CD14-positive monocyte (primary cell): ENCODE data around the gene SH3RF1. TPM values are rescaled to one million over a fixed set of nuclear protein-coding genes. Genes with fewer than 3 reads are reported as not detected.

Source experiments
- DNase-seq, 3 donors: peaks; one replicate each; pipeline ENCODE4 v3.0.0-alpha.2; 2011 to 2022
- H2AFZ ChIP-seq: 2 replicates; pipeline ENCODE4 v1.6.0; 2012; ENCODE audit warnings: mild to moderate bottlenecking, low read depth, low read length, inconsistent platforms; ENCODE audit not compliant: insufficient read depth, poor library complexity, severe bottlenecking
- H3K27ac ChIP-seq, 2 donors: 1 replicate in 1 of 2; 2 replicates in 1 of 2; pipeline ENCODE4 v1.5.1; 2012 to 2013; ENCODE audit warnings: low read length in 2 of 2, control low read depth in 1 of 2, inconsistent platforms in 1 of 2, low read depth in 1 of 2, mild to moderate bottlenecking in 1 of 2
- H3K27me3 ChIP-seq, 2 donors: one replicate each; pipeline versions ENCODE4 v1.6.0 to v1.6.1; 2011 to 2013; ENCODE audit warnings: low read length in 2 of 2; ENCODE audit not compliant: control insufficient read depth in 2 of 2, insufficient read depth in 2 of 2
- H3K36me3 ChIP-seq, 2 donors: replicated peaks in 1 of 2; 1 replicate in 1 of 2; 2 replicates in 1 of 2; pipeline versions ENCODE4 v1.5.1 to v1.6.1; 2012 to 2013; ENCODE audit warnings: low read length in 2 of 2, control low read depth in 1 of 2, inconsistent platforms in 1 of 2, mild to moderate bottlenecking in 1 of 2; ENCODE audit not compliant: insufficient read depth in 2 of 2, control insufficient read depth in 1 of 2
- H3K4me1 ChIP-seq, 2 donors: 1 replicate in 1 of 2; 2 replicates in 1 of 2; pipeline versions ENCODE4 v1.5.1 to v1.6.1; 2012 to 2013; ENCODE audit warnings: low read length in 2 of 2, control low read depth in 1 of 2, inconsistent platforms in 1 of 2, mild to moderate bottlenecking in 1 of 2, moderate library complexity in 1 of 2; ENCODE audit not compliant: insufficient read depth in 2 of 2, control insufficient read depth in 1 of 2
- H3K4me2 ChIP-seq: replicated peaks from 2 replicates; pipeline ENCODE3; 2012; ENCODE audit warnings: low read length, moderate library complexity, mild to moderate bottlenecking; ENCODE audit not compliant: poor library complexity, severe bottlenecking; ENCODE audit errors: extremely low read depth
- H3K4me3 ChIP-seq, 3 experiments: fragments of 200-600 bp in 1 of 3; sonication (generic) in 1 of 3; replicated peaks in 1 of 3; 1 replicate in 2 of 3; 2 replicates in 1 of 3; pipeline ENCODE4 v1.5.1; 2011 to 2013; ENCODE audit warnings: low read length in 3 of 3, mild to moderate bottlenecking in 3 of 3, control low read depth in 2 of 3, low read depth in 2 of 3, inconsistent platforms in 1 of 3, moderate library complexity in 1 of 3
- H3K79me2 ChIP-seq: 2 replicates; pipeline ENCODE4 v1.6.0; 2012; ENCODE audit warnings: mild to moderate bottlenecking, control low read depth, inconsistent platforms, low read length, moderate library complexity; ENCODE audit not compliant: insufficient read depth
- H3K9ac ChIP-seq: 2 replicates; pipeline ENCODE4 v1.6.0; 2017; ENCODE audit warnings: low read length, mild to moderate bottlenecking; ENCODE audit not compliant: insufficient read depth, poor library complexity, severe bottlenecking
- H3K9me3 ChIP-seq, 2 donors: replicated peaks in 1 of 2; 1 replicate in 1 of 2; 2 replicates in 1 of 2; pipeline versions ENCODE4 v1.5.1 to v1.6.1; 2012 to 2013; ENCODE audit warnings: low read length in 2 of 2, control low read depth in 1 of 2; ENCODE audit not compliant: control insufficient read depth in 1 of 2, insufficient read depth in 1 of 2
- H4K20me1 ChIP-seq: 2 replicates; pipeline ENCODE4 v1.6.0; 2012; ENCODE audit warnings: mild to moderate bottlenecking, low read length, control low read depth, moderate library complexity; ENCODE audit not compliant: insufficient read depth
- H3K27ac Mint-ChIP-seq, 7 donors: one replicate each; pipeline ENCODE4 v1.8.0; 2020; ENCODE audit warnings: mild to moderate bottlenecking in 7 of 7, mixed read lengths in 7 of 7, moderate library complexity in 6 of 7, inconsistent platforms in 2 of 7
- H3K27me3 Mint-ChIP-seq, 3 donors: one replicate each; pipeline ENCODE4 v1.8.0; 2021 to 2022; ENCODE audit warnings: low read depth in 3 of 3, mild to moderate bottlenecking in 3 of 3, mixed read lengths in 3 of 3, moderate library complexity in 3 of 3, inconsistent platforms in 1 of 3
- H3K36me3 Mint-ChIP-seq, 2 donors: one replicate each; pipeline ENCODE4 v1.8.0; 2020; ENCODE audit warnings: mixed read lengths in 2 of 2, inconsistent platforms in 1 of 2, mild to moderate bottlenecking in 1 of 2
- H3K4me1 Mint-ChIP-seq: one replicate; pipeline ENCODE4 v1.8.0; 2020; ENCODE audit warnings: mild to moderate bottlenecking, mixed read lengths
- H3K4me3 Mint-ChIP-seq, 2 donors: one replicate each; pipeline ENCODE4 v1.8.0; 2020; ENCODE audit warnings: mild to moderate bottlenecking in 2 of 2, mixed read lengths in 2 of 2, moderate library complexity in 1 of 2
- H3K9me3 Mint-ChIP-seq, 7 donors: one replicate each; pipeline ENCODE4 v1.8.0; 2020 to 2022; ENCODE audit warnings: mixed read lengths in 7 of 7, mild to moderate bottlenecking in 6 of 7, moderate library complexity in 6 of 7, inconsistent platforms in 2 of 7
- WGBS: methylation state at CpG from one replicate; pipeline ENCODE4 v1.1.5; 2013; ENCODE audit warnings: missing lambda C conversion rate; ENCODE audit not compliant: insufficient coverage; 5-methylcytosine and 5-hydroxymethylcytosine counted together
- intact Hi-C, 2 donors: fragments of 100-400 bp; cut with micrococcal nuclease; formaldehyde crosslinking; loops; one replicate each; pipeline versions ENCODE4 v1.15.0 to v1.15.1; 2023
- polyA plus RNA-seq, 3 donors: library from polyadenylated mRNA; depleted of rRNA in 1 of 3; unstranded in 2 of 3; stranded (reverse) in 1 of 3; fragments of 300-500 nt in 2 of 3; fragments of >200 nt in 1 of 3; fragmentation: Illumina TruSeq in 2 of 3; gene quantifications; 1 replicate in 2 of 3; 2 replicates in 1 of 3; pipeline ENCODE4 v1.2.3, GENCODE V29; 2012 to 2021
- TF ChIP-seq, protein P1 (sequence below): fragments of 200-600 bp; IDR thresholded peaks from one replicate; pipeline ENCODE4 v1.8.0; 2022; ENCODE audit warnings: antibody characterized with exemption, mild to moderate bottlenecking

The SH3RF1 gene
- polyA plus RNA-seq, 3 donors = 3.1 to 4.7 (median 4.4) TPM

DNA sequence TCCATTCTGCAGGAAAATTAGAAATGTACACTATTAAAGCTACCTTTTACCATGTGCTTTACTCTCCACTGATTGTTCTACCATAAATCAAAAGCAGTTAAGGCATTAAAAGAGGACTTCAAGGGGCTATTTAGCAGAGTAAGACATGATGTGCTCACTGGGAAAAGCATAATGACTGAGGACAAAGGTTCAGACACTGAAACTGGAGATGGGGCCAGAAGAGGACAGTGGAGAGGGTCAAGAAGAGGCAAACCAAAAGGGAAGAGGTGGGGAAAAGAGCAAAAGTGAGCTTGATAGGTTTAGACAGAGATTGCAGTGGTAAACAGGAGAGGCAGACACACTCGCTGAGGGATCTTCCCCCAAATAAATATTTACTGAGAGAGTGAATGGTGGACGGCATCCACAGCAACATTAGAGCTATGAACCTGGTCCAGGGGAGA is 23.8 kb downstream of the SH3RF1 start:
- peaks cover 4% of the 10 kb centered on the region for H4K20me1 ChIP-seq
- H3K9ac ChIP-seq = no peak overlapping the region

DNA sequence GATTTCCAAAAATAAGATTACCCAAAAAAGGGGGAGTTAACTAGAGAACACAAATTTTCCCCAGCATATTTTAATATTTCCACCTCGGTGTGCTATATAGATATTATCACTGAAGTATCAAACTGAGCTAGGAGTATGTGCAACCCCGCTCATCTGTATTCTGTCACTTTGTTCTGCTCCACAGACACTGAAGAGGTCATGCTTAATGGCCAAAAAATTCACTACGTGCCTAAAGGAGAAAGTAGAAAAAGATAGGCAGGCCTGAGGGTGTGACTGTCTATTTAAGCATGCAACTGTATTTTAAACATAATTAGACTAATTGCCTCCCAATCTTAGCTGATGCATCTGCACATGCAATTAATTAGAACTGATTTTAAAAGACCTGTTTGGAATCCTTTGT is 24.5 kb downstream of the SH3RF1 start:
- Histone ChIP-seq H3K79me2 (peaks cover 70% of the 10 kb centered on the region), H3K4me3 (no peak overlapping the region), H3K9ac (no peak overlapping the region)

More for the DNA sequence above, 23.8 kb downstream of the SH3RF1 start:
- Mint-ChIP-seq H3K27me3 (peaks cover 0 to 2% (median 0%) of the 10 kb centered on the region in 3 donors), H3K4me3 (no peak overlapping the region), H3K4me1 (peaks cover 36% of the 10 kb centered on the region), H3K9me3 (peaks cover 0 to 2% (median 0%) of the 10 kb centered on the region in 7 donors), H3K36me3 (peaks cover 3 to 4% of the 10 kb centered on the region in 2 donors), H3K27ac (no peak overlapping the region)
- Histone ChIP-seq H3K4me1 (peaks cover 14 to 21% of the 10 kb centered on the region in 2 donors), H3K79me2 (peaks cover 67% of the 10 kb centered on the region), H3K27me3 (no peaks in the 10 kb centered on the region), H3K9me3 (no peaks in the 10 kb centered on the region), H3K4me3 (no peak overlapping the region), H3K36me3 (no peaks in the 10 kb centered on the region), H2AFZ (no peak overlapping the region), H3K27ac (no peak overlapping the region), H3K4me2 (no peak overlapping the region)
- 100% methylated on average over 1 of the region's 2 CpGs for WGBS
- TF ChIP-seq, protein P1, sequence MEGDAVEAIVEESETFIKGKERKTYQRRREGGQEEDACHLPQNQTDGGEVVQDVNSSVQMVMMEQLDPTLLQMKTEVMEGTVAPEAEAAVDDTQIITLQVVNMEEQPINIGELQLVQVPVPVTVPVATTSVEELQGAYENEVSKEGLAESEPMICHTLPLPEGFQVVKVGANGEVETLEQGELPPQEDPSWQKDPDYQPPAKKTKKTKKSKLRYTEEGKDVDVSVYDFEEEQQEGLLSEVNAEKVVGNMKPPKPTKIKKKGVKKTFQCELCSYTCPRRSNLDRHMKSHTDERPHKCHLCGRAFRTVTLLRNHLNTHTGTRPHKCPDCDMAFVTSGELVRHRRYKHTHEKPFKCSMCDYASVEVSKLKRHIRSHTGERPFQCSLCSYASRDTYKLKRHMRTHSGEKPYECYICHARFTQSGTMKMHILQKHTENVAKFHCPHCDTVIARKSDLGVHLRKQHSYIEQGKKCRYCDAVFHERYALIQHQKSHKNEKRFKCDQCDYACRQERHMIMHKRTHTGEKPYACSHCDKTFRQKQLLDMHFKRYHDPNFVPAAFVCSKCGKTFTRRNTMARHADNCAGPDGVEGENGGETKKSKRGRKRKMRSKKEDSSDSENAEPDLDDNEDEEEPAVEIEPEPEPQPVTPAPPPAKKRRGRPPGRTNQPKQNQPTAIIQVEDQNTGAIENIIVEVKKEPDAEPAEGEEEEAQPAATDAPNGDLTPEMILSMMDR = no peak
- no peak for DNase-seq
- intact Hi-C loops = no loop called here

More for the DNA sequence above, 24.5 kb downstream of the SH3RF1 start:
- no peak for DNase-seq
- Histone ChIP-seq H3K9me3 (no peaks in the 10 kb centered on the region), H2AFZ (no peak overlapping the region), H3K4me1 (peaks cover 14 to 21% of the 10 kb centered on the region in 2 donors), H3K36me3 (no peaks in the 10 kb centered on the region), H3K4me2 (no peak overlapping the region), H3K27ac (no peak overlapping the region), H3K27me3 (no peaks in the 10 kb centered on the region), H4K20me1 (peaks cover 4% of the 10 kb centered on the region)
- H3K4me1 Mint-ChIP-seq = peaks cover 36% of the 10 kb centered on the region
- H3K9me3 Mint-ChIP-seq = peaks cover 0 to 2% (median 0%) of the 10 kb centered on the region in 7 donors
- TF ChIP-seq, protein P1 = no peak
- no CpG with 5 or more reads among the region's 3 CpGs for WGBS
- peaks cover 3 to 6% of the 10 kb centered on the region in 2 donors for H3K36me3 Mint-ChIP-seq
- no peak overlapping the region for H3K4me3 Mint-ChIP-seq
- H3K27ac Mint-ChIP-seq = no peak overlapping the region
- intact Hi-C loops = no loop called here
- peaks cover 0 to 2% (median 0%) of the 10 kb centered on the region in 3 donors for H3K27me3 Mint-ChIP-seq
